H1 (cell line): Measurements from ENCODE around the gene GEMIN2. TPM values are rescaled to one million over a fixed set of nuclear protein-coding genes. Genes with fewer than 3 reads are reported as not detected.

Experiments
- CTCF ChIA-PET: fragments of 300-600 bp; sonication (Branson Sonifier 250); formaldehyde crosslinking; loops from one replicate; lab custom pipeline; 2021; ENCODE audit not compliant: partially characterized antibody; lab: Charles Lee
- POLR2A ChIA-PET: fragments of 300-600 bp; sonication (Branson Sonifier 250); formaldehyde crosslinking; loops from one replicate; lab custom pipeline; 2021; ENCODE audit warnings: inconsistent platforms; ENCODE audit not compliant: partially characterized antibody; lab: Charles Lee
- DNase-seq, 2 experiments: peaks; one replicate each; pipeline versions ENCODE4 v3.0.0 to v3.0.0-alpha.2; 2010 to 2022; ENCODE audit warnings: low spot score in 2 of 2, low read depth in 1 of 2, mixed read lengths in 1 of 2
- FAIRE-seq: peaks from 2 replicates; lab custom pipeline; 2011; peaks lifted over from hg19 to GRCh38; lab: Jason Lieb, UNC
- H2AFZ ChIP-seq: 2 replicates; pipeline ENCODE4 v1.8.1; 2012; ENCODE audit warnings: low read length, inconsistent platforms
- H2AK5ac ChIP-seq: 2 replicates; pipeline ENCODE4 v1.6.1; 2013; ENCODE audit warnings: low read depth, low read length
- H2BK120ac ChIP-seq: replicated peaks from 2 replicates; pipeline ENCODE3; 2013; ENCODE audit warnings: low read depth, low read length, inconsistent platforms
- H2BK12ac ChIP-seq: 2 replicates; pipeline ENCODE4 v1.6.1; 2013; ENCODE audit warnings: low read depth, low read length
- H2BK15ac ChIP-seq: 2 replicates; pipeline ENCODE4 v1.6.1; 2013; ENCODE audit warnings: low read length
- H2BK20ac ChIP-seq: 2 replicates; pipeline ENCODE4 v1.6.1; 2013; ENCODE audit warnings: low read length
- H2BK5ac ChIP-seq: 2 replicates; pipeline ENCODE4 v1.6.1; 2013; ENCODE audit warnings: low read depth, low read length
- H3K14ac ChIP-seq: 2 replicates; pipeline ENCODE4 v1.6.1; 2013; ENCODE audit warnings: inconsistent platforms; ENCODE audit not compliant: insufficient read length
- H3K18ac ChIP-seq: 2 replicates; pipeline ENCODE4 v1.6.1; 2013; ENCODE audit warnings: low read length; ENCODE audit errors: extremely low read depth
- H3K23ac ChIP-seq: 2 replicates; pipeline ENCODE4 v1.6.1; 2013; ENCODE audit warnings: inconsistent platforms; ENCODE audit not compliant: insufficient read length
- H3K23me2 ChIP-seq: 2 replicates; pipeline ENCODE4 v1.6.1; 2013; ENCODE audit warnings: low read depth, low read length
- H3K27ac ChIP-seq: 2 replicates; pipeline ENCODE4 v1.6.1; 2011; ENCODE audit warnings: low read depth, low read length, inconsistent platforms
- H3K27me3 ChIP-seq, 4 experiments: replicated peaks in 1 of 4; 1 replicate in 1 of 4; 2 replicates in 3 of 4; pipeline versions ENCODE4 v1.6.1 to v1.8.1; 2011 to 2013; ENCODE audit warnings: low read length in 3 of 4, mild to moderate bottlenecking in 3 of 4, inconsistent platforms in 2 of 4, mixed read lengths in 2 of 4, moderate library complexity in 1 of 4; ENCODE audit not compliant: control insufficient read depth in 3 of 4, insufficient read depth in 3 of 4; ENCODE audit errors: extremely low read depth in 1 of 4
- H3K36me3 ChIP-seq, 4 experiments: 2 replicates each; pipeline versions ENCODE4 v1.6.1 to v1.8.1; 2011 to 2013; ENCODE audit warnings: mild to moderate bottlenecking in 4 of 4, low read length in 3 of 4, moderate library complexity in 2 of 4, control low read depth in 1 of 4, inconsistent platforms in 1 of 4; ENCODE audit not compliant: insufficient read depth in 4 of 4, control insufficient read depth in 2 of 4
- H3K4ac ChIP-seq: replicated peaks from 2 replicates; pipeline ENCODE3; 2013; ENCODE audit warnings: low read length, low read depth, mixed read lengths, inconsistent platforms; ENCODE audit not compliant: insufficient read length
- H3K4me1 ChIP-seq, 4 experiments: replicated peaks in 1 of 4; 1 replicate in 1 of 4; 2 replicates in 3 of 4; pipeline versions ENCODE4 v1.6.1 to v1.8.1; 2011 to 2013; ENCODE audit warnings: low read length in 3 of 4, inconsistent platforms in 2 of 4, mixed read lengths in 1 of 4; ENCODE audit not compliant: insufficient read depth in 4 of 4, control insufficient read depth in 3 of 4
- H3K4me2 ChIP-seq, 2 experiments: 2 replicates each; pipeline versions ENCODE4 v1.6.1 to v1.8.1; 2011 to 2013; ENCODE audit warnings: low read depth in 2 of 2, low read length in 2 of 2, control low read depth in 1 of 2, inconsistent platforms in 1 of 2, mild to moderate bottlenecking in 1 of 2; ENCODE audit not compliant: insufficient read depth in 1 of 2
- H3K4me3 ChIP-seq, 4 experiments: fragments of 200-600, 300-600 bp in 1 of 4; sonication (generic), shearing (Covaris generic), sonication (Bioruptor Twin) in 1 of 4; 2 replicates each; pipeline versions ENCODE4 v1.5.1 to v1.8.1; 2011 to 2016; ENCODE audit warnings: low read length in 4 of 4, low read depth in 3 of 4, control low read depth in 2 of 4, inconsistent platforms in 2 of 4, mild to moderate bottlenecking in 2 of 4, mixed read lengths in 1 of 4, moderate library complexity in 1 of 4; ENCODE audit not compliant: insufficient read depth in 2 of 4; ENCODE audit errors: extremely low read depth in 1 of 4
- H3K56ac ChIP-seq: replicated peaks from 2 replicates; pipeline ENCODE3; 2013; ENCODE audit warnings: low read depth, mild to moderate bottlenecking, mixed read lengths, low read length, inconsistent platforms; ENCODE audit not compliant: insufficient read length
- H3K79me1 ChIP-seq: 2 replicates; pipeline ENCODE4 v1.6.1; 2013; ENCODE audit warnings: low read depth, low read length, control low read depth
- H3K79me2 ChIP-seq, 2 experiments: 2 replicates each; pipeline versions ENCODE4 v1.6.1 to v1.8.1; 2012 to 2013; ENCODE audit warnings: low read length in 2 of 2, mild to moderate bottlenecking in 2 of 2, inconsistent platforms in 1 of 2; ENCODE audit not compliant: insufficient read depth in 2 of 2, control insufficient read depth in 1 of 2
- H3K9ac ChIP-seq, 4 experiments: replicated peaks in 1 of 4; 1 replicate in 1 of 4; 2 replicates in 3 of 4; pipeline versions ENCODE4 v1.6.1 to v1.8.1; 2011 to 2013; ENCODE audit warnings: low read depth in 3 of 4, low read length in 3 of 4, control low read depth in 2 of 4, mild to moderate bottlenecking in 2 of 4, moderate library complexity in 2 of 4, inconsistent platforms in 1 of 4; ENCODE audit errors: extremely low read depth in 1 of 4
- H3K9me3 ChIP-seq, 2 experiments: 2 replicates each; pipeline versions ENCODE4 v1.6.1 to v1.8.1; 2012 to 2013; ENCODE audit warnings: mild to moderate bottlenecking in 2 of 2, moderate library complexity in 2 of 2, control low read depth in 1 of 2, inconsistent platforms in 1 of 2, low read depth in 1 of 2, low read length in 1 of 2, mixed read lengths in 1 of 2; ENCODE audit not compliant: insufficient read depth in 2 of 2
- H4K20me1 ChIP-seq, 2 experiments: replicated peaks in 1 of 2; 2 replicates each; pipeline versions ENCODE3 to v1.8.1; 2011 to 2013; ENCODE audit warnings: inconsistent platforms in 2 of 2, low read length in 2 of 2, mild to moderate bottlenecking in 1 of 2; ENCODE audit not compliant: insufficient read depth in 2 of 2, control insufficient read depth in 1 of 2
- H4K5ac ChIP-seq: 2 replicates; pipeline ENCODE4 v1.6.1; 2013; ENCODE audit warnings: low read length, low read depth, mixed read lengths, inconsistent platforms; ENCODE audit not compliant: insufficient read length
- H4K8ac ChIP-seq: 2 replicates; pipeline ENCODE4 v1.8.0; 2013; ENCODE audit warnings: mild to moderate bottlenecking, moderate library complexity, low read length, inconsistent platforms; ENCODE audit not compliant: insufficient read depth; ENCODE audit errors: extremely low read depth
- H4K91ac ChIP-seq: replicated peaks from 2 replicates; pipeline ENCODE3; 2013; ENCODE audit warnings: low read length, mixed read lengths, inconsistent platforms; ENCODE audit not compliant: insufficient read length
- CTCF ChIP-seq, 3 experiments: IDR thresholded peaks; 1 replicate in 2 of 3; 2 replicates in 1 of 3; pipeline versions ENCODE4 v1.5.1 to v1.6.1; 2011; ENCODE audit warnings: low read length in 3 of 3, mild to moderate bottlenecking in 3 of 3, inconsistent platforms in 2 of 3, low read depth in 1 of 3, moderate library complexity in 1 of 3; ENCODE audit not compliant: insufficient read depth in 1 of 3; ENCODE audit errors: control extremely low read depth in 1 of 3
- SP1 ChIP-seq: IDR thresholded peaks from 2 replicates; pipeline ENCODE4 v1.6.1; 2011; ENCODE audit warnings: low read depth, low read length
- WGBS, 2 experiments: shearing (Covaris generic) in 1 of 2; methylation state at CpG; one replicate each; pipeline versions ENCODE4 v1.1.6 to v1.1.7; 2013 to 2015; ENCODE audit warnings: low lambda C conversion rate in 2 of 2, mixed read lengths in 2 of 2, inconsistent platforms in 1 of 2, low coverage in 1 of 2, missing lambda C conversion rate in 1 of 2; ENCODE audit not compliant: insufficient replicate concordance in 2 of 2, insufficient coverage in 1 of 2, insufficient read length in 1 of 2; ENCODE audit errors: extremely low coverage in 1 of 2, missing lambda C conversion rate in 1 of 2; 5-methylcytosine and 5-hydroxymethylcytosine counted together
- polyA plus RNA-seq, 7 experiments: library from polyadenylated mRNA; depleted of rRNA in 3 of 7; stranded (reverse) in 5 of 7; unstranded in 2 of 7; fragments of >200 nt in 5 of 7; fragments of 200-250 nt in 2 of 7; gene quantifications; 1 replicate in 5 of 7; 2 replicates in 1 of 7; 4 replicates in 1 of 7; pipeline versions ENCODE4 v1.2.1 to v1.2.3, GENCODE V29; 2011 to 2013; ENCODE audit warnings: missing spikeins in 2 of 7, mixed read lengths in 2 of 7
- total RNA-seq: library from RNA; stranded (reverse); fragmentation: NEBNext Ultra II Directional; extraction: Animal tissue kit (Norgen Biotek cat#: 25700); gene quantifications from 2 replicates; pipeline ENCODE4 v1.2.1, GENCODE V29; 2021
- TF ChIP-seq, protein P1 (sequence below): IDR thresholded peaks from 2 replicates; pipeline ENCODE4 v1.6.1; 2011; ENCODE audit warnings: low read depth, mild to moderate bottlenecking, low read length; ENCODE audit not compliant: insufficient read depth

The GEMIN2 gene
- total and polyA plus RNA-seq, 2 of the 8 experiments (the other 6 are each of a cell fraction or from before 2014, with no cell fraction given), result 29.1 to 30.8 TPM

GRCh38 chr14:39109893-39110715 lies 4.0 kb upstream of the GEMIN2 start:
- Histone ChIP-seq H2BK120ac (no peak overlapping the region), H3K23ac (no peak overlapping the region), H3K18ac (no peak overlapping the region), H3K14ac (no peak overlapping the region), H3K56ac (no peak overlapping the region), H3K27me3 (no peaks in the 10 kb centered on the region), H2BK15ac (no peak overlapping the region), H3K36me3 (no peaks in the 10 kb centered on the region), H2BK20ac (no peak overlapping the region), H3K4me1 (peaks cover 0 to 2% (median 0%) of the 10 kb centered on the region in 4 experiments; a peak in 1 of 7 replicates), H3K9me3 (no peaks in the 10 kb centered on the region), H3K23me2 (peaks cover 2% of the 10 kb centered on the region; the same call in 1 of the 2 replicates), H4K5ac (no peak overlapping the region), H3K27ac (no peak overlapping the region)
- no peak for DNase-seq
- 88% methylated on average over 12 of the region's 12 CpGs; no CpG with 5 or more reads in 1 of the 2 experiments for WGBS, 2 experiments
- CTCF ChIA-PET, result interaction anchor here (0.7 to 1.3 kb wide), 4 partner anchors 13 to 94 kb away, joined by 3 read pairs; no protein-coding TSS in a partner anchor
- TF ChIP-seq, protein P1, sequence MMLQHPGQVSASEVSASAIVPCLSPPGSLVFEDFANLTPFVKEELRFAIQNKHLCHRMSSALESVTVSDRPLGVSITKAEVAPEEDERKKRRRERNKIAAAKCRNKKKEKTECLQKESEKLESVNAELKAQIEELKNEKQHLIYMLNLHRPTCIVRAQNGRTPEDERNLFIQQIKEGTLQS, result no peak
- TF ChIP-seq SP1 (no peak), CTCF (IDR thresholded peaks at IDR 0.05; ENCODE audit: control extremely low read depth in 1 of 3, insufficient read depth in 1 of 3, low read depth in 1 of 3, low read length in 3 of 3) (no peak)
- TF ChIP-seq, all 59 proteins: peak for 0
- Histone ChIP-seq H4K8ac (no peak overlapping the region), H3K4ac (no peak overlapping the region), H3K9ac (no peak overlapping the region), H3K79me1 (no peaks in the 10 kb centered on the region), H3K79me2 (peaks cover 0 to 8% of the 10 kb centered on the region in 2 experiments; a peak in 2 of 4 replicates), H3K4me2 (no peak overlapping the region), H2AK5ac (no peak overlapping the region), H2BK5ac (no peak overlapping the region), H4K91ac (no peak overlapping the region), H2AFZ (no peak overlapping the region), H4K20me1 (no peaks in the 10 kb centered on the region), H3K4me3 (no peak overlapping the region), H2BK12ac (no peak overlapping the region)
- POLR2A ChIA-PET, result interaction anchor here (3.7 kb wide), 1 partner anchor 65 kb away, joined by 12 read pairs; the partner anchor contains the start of gene PNN
- FAIRE-seq, result no peak
